8988T (cell line): Measurements from ENCODE around the gene C4orf17.
A peak's percentile ranks its signal among the peaks of the same experiment; 100 is the strongest.

Source experiments
- DNase-seq: peaks from one replicate; pipeline ENCODE4 v3.0.0; 2011

Gene C4orf17

DNA sequence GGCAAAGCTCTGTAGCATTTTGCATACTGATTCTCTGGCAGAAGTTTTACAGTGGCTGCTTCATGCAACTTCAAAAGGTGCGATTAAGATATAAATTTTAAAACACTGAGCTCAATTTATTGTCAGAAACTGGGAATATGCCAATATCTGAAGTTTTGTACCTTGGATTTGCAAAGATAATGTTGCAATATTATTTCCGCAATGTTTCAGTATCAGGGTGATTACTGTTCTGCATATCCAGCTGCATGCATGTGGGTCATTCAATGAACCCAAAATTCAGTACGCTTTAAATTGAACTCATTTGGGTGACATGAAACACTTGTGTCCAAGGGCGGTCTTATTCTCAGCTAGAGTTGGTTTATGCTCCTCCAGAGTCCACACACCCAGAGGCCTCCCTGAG, 26.9 kb downstream of the C4orf17 start:
- DNase-seq = no peak

DNA sequence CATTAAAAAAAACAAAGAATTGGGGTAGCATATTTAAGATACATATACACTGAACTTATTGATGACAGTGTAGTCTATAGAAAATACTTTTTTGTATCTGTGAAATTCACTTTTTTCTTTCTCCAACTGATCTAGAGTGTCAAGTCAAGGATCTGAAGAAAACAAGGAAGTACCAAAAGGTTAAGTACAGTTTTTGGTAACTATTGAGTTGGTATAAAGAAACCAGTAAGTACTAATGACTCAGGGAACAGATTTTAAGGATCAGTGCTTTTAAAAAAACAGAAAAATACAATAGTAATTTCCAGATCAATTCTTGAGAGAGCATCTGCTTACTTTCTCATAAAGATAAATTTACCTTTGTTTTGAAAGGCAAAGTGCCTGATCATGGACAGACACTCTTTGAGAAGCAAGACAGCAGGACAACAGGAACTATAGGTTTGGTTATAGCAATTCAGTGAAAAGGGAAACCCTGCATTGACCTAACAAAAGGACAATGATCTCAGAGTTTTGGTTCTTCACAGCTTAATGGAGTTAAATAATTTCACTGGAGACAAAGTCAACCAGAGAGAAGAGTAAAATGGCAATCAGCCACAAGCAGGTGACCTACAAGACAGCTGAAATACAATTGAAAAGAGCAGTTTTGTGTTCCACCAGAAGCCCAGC, 29.6 kb downstream of the C4orf17 start:
- no peak for DNase-seq

DNA sequence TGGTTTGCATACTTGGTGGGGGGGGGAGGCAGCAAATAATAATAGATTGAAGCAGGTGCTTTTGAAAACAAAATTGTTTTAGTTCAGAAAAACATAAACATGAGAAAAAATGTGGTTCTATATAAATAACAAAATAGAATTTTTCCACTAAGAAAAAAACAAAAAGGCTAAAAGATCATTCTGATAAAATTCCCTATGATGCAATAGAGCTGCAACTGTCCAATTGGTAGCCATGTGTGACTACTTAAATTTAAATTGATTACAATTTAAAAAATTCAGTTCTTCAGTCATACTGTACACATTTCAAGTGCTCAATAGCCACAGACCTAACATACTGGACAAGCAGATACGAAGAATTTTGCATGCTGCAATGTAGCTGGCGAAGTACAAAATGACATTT, 42.1 kb downstream of the C4orf17 start:
- DNase-seq = no peak

DNA sequence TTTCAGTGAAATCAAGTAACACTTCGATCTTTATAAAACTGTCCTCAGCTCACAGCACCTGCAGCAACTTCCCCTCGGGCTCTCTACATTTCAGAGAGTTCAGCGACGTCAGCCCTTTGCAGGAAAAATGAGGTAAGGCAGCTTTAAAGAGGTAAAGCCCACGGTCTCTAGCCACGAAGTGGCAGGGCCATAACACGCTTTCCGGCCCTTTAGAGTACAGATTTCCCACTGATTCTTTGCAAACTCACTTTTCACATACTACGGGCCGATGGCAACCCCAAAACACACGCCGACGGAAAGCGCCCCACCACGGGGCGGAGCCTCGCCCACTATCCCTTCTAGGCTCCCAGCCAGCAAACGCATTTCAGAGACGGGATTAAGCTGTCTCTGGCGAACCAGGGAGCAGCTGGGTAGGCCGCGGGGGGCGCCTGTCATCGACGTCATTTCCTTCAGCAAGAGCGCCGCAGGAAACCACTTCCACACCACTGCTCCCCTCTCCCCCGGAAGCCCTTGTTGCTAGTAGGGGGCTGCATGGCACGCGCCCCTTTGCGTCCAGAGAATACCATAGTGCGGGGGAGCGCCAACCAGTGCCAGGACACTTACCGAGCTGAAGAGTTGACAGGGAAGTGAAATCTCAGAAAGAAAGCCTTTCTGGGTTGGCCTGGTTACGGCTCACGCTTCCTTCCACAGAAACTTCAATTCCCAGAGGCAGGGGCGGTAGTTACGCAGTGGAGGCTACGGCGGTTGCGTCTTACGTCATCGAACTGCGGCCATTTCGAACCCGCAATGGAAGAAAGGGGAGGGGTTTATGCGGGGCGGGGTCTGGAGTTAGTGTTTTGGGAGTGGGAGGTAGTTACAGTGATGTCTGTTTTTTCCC, 52.7 kb downstream of the C4orf17 start, which contains the start of gene TRMT10A:
TSS of gene TRMT10A (minus strand) at position 730 of the 877 bp plus-strand sequence. CDS start 4,701 bp downstream, outside the sequence.
- peak; percentile 27 for DNase-seq

DNA sequence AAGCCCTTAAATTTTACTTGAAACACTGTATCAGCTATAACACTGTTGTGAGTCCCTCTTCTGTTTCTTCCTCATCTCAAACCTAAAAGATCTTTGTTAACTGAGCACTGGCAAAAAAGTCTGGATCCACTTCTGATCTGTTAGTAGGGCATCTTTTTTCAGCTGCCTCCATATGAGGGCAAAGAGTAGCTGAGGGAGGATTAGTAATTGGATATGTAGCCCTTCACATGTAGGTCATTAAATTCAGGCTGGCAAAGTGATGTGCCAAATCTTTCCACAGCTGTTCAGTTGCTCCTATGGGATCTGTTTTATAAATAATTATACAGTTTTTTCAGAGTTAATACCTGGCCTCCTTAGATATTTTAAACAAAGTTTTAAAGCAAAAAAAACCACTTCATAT, 54.1 kb downstream of the C4orf17 start:
- no peak for DNase-seq

DNA sequence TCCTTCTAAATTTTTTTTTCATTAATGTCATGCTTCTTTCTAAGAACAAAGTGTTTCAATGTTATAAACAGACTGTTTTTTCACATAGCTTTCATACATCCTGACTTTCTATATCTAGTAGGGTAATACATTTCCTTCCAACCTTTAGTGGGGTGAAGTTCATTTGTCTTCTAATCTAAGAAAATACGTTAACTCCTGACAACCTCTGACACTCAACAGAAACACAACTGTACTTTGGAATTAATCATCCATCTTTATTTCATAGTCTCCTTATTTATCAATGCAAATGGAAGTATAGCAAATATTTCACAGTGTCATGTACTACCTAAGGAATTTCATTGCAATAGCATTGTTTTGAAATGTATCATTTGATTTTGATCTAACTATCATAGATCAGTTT, 61.1 kb downstream of the C4orf17 start:
- no peak for DNase-seq

DNA sequence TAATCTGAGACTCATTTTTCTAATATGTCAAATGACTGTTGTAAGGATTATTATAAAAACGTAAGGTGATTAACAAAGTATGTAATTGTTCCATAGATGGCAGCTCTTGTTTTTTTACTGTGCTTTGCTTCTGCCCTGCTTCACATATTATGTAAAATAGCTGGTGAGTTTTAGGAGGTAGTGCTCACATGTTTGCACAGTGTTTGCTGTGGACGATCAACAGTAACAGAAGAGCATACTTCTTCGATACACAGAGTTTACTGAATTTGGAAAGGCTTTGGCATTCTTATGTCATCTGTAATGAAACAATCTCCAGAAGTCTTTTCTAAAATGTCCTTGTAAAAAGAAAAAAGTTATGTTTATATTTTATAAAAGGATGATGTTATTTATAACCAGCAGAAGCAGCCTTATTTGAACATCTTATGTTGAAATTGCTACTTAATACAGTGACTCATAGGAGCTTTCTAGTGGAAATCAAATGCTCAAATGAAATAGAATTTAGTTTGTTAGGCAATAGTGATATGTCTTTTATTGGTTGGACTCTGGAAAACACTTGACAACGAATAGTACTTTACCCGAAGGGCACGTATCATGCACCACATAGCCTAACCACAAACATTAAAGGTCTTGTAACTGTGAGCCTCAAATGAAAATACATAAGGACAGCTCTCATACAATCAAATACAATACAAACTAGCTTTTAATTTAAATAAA, 61.9 kb downstream of the C4orf17 start:
- no peak for DNase-seq

DNA sequence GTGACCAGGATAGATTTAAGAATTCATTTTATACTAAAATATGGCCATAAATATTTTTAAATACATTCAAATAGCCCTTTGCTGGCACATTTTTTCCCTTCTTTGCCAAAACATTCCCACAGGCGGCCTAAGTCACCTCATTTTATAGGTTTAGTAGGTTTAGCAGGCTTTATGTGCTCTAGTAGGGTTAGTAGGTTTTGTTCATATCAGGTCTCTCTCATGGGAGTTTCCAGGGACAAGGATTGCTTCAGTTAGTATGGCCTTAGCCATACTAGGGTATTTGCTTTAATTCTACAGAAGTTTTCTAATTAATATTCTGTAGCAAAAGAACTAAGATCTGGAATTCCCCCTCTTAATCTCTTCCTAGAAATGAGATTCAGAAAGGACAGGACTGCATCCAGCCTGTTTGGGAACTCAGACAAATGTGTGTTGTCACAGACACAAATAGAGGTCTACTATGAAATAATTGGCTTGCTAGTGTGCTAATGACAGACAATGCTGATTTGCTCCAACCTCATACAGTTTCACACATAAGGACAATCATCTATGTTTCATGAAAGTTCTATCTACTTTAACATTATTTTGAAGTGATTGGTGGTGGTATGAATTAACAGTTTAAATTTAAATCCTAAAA, 63.0 kb downstream of the C4orf17 start:
- DNase-seq = no peak

DNA sequence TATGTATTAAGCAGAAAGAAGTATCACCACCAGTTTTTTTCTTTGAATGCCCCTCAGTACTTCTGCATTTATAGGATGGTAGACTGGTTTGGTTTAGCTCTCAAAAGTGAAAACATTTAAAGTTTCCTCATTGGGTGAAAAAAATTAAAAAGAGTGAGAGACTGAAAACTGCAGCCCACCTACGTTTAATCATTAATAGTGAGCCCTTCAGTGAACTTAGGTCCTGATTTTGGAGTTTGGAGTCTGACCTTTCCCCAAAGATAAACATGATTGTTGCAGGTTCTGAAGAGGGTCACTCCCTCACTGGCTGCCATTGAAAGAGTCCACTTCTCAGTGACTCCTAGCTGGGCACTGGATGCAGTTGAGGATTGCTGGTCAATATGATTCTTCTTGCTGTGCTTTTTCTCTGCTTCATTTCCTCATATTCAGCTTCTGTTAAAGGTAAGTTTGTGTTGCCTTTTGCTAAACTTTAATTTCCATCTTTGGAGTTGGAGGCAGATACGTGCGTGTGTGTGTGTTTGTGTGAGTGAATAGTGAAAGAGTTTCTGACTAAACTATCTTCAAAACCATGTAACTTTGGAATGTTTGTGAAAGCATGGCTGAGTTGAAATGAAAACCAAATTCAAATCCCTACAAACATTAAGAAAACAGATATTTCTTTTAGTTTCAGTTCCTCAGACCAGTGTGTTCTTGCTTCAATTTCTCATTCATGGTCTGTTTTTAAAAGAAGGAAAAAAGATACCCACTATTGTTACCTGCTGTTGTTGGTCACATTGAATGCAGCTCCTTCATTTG, 63.9 kb downstream of the C4orf17 start, which contains the start of gene MTTP:
TSS of gene MTTP (plus strand) at position 295 of the 795 bp plus-strand sequence. CDS start at position 381, 86 bp downstream.
- DNase-seq = no peak

DNA sequence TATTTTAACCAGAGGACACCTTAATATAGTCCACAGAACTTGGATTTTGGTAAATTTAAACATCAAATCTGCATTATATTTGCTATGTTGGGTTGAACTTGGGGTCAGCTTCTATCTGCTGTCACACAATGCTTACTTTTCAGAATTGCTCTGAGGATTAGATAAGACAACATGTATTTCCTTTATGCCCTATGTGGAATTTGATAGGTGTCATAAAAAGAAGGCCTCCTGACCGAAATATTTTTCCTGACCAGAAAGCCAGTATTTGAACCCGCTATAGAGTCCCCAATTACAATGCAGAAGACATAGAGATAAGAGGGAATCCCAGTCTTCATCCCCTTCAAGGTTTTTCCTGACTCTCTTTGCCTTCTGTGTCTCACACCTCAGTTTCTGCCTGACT, 67.9 kb downstream of the C4orf17 start:
- no peak for DNase-seq

DNA sequence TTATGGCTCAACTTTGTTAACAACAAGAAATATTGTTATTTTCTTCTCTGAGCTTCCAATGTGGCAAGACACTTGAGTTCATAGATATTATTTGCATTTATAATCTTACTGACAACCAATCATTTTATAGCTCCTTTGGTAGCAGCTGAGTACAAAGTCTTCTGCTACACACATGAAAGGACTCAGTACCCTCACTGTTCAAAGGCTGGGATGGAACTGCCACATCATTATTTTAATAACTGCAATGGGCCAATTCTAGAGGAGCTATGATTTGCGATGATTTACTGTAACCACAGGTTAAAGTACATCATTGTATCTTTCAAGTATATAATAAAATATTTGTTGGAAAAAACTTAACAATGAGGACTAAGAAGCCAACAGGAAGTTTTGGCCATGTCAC, 74.7 kb downstream of the C4orf17 start:
- DNase-seq = no peak

DNA sequence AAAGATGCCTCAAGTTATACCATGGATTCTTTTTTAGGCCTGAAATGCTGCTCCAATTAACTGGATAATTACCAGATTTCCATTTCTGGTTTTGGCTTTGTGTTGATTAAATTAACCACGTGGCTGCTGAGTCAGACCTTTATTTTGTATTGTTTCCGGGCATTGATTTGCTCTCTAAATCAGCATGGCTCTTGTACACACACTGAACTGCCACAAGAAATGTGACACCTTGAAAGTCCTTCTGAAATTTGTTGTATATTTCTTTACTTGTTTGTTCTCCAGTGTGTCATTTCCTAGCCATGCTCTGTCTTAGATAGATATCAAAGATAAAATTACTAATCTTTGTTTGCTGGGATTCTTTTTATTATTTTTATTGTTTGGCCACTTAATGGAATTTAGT, 75.5 kb downstream of the C4orf17 start:
- no peak for DNase-seq

DNA sequence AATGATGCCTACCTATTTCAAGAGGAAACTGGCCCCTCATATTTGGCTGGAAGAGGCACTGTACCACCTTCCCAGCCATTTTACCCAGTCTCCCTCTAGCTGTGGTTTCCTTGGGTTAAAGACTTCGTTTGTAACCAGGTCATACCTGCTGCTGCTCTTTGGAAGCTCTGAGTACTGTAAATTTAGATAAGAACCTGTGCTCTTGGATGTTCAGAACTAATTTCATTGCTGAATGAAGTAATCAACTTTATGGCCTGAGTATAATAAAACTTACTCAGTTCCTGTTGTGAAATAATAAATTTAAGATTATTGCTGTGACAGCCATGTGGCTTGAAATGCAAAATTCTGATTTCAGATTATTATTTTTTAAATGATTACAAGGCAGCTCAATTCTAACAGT, 76.0 kb downstream of the C4orf17 start:
- no peak for DNase-seq

DNA sequence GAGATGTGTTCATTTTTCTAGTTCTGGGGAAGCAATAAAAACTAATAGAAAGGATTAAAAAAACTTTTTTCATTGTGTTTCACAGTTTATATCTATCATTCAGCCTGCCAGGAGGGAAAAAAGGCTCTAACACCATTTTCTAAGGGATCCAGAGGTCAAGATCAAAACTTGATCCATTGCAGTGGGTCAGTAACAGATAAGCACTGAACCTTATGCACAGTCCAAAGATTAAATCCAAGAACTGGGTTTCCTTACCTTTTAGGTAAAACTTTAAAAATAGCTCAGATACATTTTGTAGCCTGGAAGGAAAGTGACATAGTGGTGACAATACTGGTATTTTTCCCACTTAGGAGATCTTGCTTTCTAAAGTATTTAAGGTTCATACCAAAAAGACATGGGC, 76.5 kb downstream of the C4orf17 start:
- DNase-seq = no peak

DNA sequence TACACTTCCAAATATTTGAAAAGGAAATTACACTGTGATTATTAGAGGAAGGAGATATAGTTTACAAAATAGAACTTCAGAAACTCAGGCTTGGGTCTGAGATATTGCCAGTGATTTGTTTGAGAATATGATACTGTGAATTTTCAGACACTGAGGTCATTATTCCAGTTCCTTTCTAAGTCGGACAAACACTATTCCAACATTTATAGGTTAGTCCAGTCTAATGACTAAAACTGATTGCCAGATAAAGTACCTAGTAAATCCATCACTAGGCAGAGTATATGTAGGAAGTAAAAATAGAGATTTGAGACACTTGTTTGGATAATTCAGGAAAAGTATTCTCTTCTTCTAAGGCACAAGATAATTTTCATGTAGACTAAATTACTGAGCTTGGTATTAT, 77.0 kb downstream of the C4orf17 start:
- DNase-seq = no peak

DNA sequence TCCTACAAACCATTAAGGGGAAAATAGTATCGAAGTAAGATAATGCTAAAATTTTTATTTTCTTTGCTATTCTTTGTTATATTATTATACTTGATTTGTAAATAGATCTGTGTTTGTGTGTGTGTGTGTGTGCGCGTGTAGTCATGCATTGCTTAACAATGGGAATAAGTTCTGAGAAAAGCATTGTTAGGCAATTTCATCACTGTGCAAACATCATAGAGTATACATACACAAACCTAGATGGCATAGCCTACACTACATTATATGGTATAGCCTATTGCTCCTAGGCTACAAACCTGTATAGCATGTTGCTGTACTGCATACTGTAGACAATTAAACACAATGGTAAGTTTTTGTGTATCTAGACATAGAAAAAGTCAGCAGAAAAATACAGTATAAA, 80.9 kb downstream of the C4orf17 start:
- DNase-seq = no peak
